Neural progenitor cell (in vitro differentiated cells): ENCODE data around the gene SLC16A2.

ENCODE experiments used
- EZH2phosphoT487 ChIP-seq: fragments of 200-600 bp; sonication (generic); IDR thresholded peaks from 2 replicates; pipeline ENCODE4 v1.6.1; 2017; ENCODE audit warnings: antibody characterized with exemption
- TF ChIP-seq, protein P1 (sequence below): fragments of 200-600 bp; sonication (generic); IDR thresholded peaks from 2 replicates; pipeline ENCODE4 v1.5.1; 2017; ENCODE audit warnings: antibody characterized with exemption, mild to moderate bottlenecking

DNA sequence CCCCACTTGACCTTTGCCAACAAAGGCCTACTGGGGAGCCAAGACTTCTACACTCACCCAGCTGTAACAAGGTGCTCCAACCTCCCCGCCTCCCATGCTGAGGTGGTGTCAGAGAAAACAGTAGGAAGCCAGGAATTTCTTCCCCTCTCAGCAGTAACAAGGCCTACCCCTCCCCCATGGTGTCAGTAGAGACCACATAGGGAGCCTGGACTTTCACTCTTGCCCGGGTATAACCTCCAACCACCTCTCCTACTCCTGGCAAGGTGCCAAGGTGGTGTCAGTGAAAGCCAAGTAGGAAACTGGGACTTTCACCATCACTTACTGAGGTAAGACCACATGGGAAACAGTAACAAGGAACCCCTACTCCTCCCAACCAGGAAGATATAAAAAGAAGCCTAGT, 93.1 kb downstream of the SLC16A2 start:
- TF ChIP-seq, protein P1, sequence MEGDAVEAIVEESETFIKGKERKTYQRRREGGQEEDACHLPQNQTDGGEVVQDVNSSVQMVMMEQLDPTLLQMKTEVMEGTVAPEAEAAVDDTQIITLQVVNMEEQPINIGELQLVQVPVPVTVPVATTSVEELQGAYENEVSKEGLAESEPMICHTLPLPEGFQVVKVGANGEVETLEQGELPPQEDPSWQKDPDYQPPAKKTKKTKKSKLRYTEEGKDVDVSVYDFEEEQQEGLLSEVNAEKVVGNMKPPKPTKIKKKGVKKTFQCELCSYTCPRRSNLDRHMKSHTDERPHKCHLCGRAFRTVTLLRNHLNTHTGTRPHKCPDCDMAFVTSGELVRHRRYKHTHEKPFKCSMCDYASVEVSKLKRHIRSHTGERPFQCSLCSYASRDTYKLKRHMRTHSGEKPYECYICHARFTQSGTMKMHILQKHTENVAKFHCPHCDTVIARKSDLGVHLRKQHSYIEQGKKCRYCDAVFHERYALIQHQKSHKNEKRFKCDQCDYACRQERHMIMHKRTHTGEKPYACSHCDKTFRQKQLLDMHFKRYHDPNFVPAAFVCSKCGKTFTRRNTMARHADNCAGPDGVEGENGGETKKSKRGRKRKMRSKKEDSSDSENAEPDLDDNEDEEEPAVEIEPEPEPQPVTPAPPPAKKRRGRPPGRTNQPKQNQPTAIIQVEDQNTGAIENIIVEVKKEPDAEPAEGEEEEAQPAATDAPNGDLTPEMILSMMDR: no peak
- no peak for TF ChIP-seq EZH2phosphoT487
